Gastroesophageal sphincter (tissue), 3 donors: ENCODE data around the gene SLC38A5.

ENCODE experiments used
- CTCF ChIP-seq, 4 experiments: fragments of 200-600 bp in 2 of 4; fragments of 450-650 bp in 2 of 4; sonication (generic) in 1 of 4; IDR thresholded peaks; one replicate each; pipeline ENCODE4 v1.5.1; 2017 to 2019; ENCODE audit warnings: antibody characterized with exemption in 4 of 4, mild to moderate bottlenecking in 2 of 4, moderate library complexity in 2 of 4
- EP300 ChIP-seq: sonication (generic); formaldehyde crosslinking; IDR thresholded peaks from one replicate; pipeline ENCODE4 v1.6.1; 2017; ENCODE audit warnings: antibody characterized with exemption, mild to moderate bottlenecking
- POLR2A ChIP-seq, 2 donors: fragments of 450-650 bp; IDR thresholded peaks; one replicate each; pipeline ENCODE4 v1.6.1; 2017; ENCODE audit warnings: antibody characterized with exemption in 2 of 2, mild to moderate bottlenecking in 2 of 2, moderate library complexity in 1 of 2
- POLR2AphosphoS5 ChIP-seq: sonication (generic); formaldehyde crosslinking; IDR thresholded peaks from one replicate; pipeline ENCODE4 v1.6.1; 2017; ENCODE audit warnings: antibody characterized with exemption

GRCh38 chrX:48491809-48492208 is 21.7 kb upstream of the SLC38A5 start:
- TF ChIP-seq CTCF (IDR thresholded peaks at IDR 0.05) (no peak), POLR2A (IDR thresholded peaks at IDR 0.05) (no peak), POLR2AphosphoS5 (no peak), EP300 (no peak)
